ENCODE results near the gene TUBB6. TPM values are rescaled to one million over a fixed set of nuclear protein-coding genes. Genes with fewer than 3 reads are reported as not detected.

The TUBB6 gene
- total RNA-seq, 1 experiment from 2014 or later = 149 TPM

DNA sequence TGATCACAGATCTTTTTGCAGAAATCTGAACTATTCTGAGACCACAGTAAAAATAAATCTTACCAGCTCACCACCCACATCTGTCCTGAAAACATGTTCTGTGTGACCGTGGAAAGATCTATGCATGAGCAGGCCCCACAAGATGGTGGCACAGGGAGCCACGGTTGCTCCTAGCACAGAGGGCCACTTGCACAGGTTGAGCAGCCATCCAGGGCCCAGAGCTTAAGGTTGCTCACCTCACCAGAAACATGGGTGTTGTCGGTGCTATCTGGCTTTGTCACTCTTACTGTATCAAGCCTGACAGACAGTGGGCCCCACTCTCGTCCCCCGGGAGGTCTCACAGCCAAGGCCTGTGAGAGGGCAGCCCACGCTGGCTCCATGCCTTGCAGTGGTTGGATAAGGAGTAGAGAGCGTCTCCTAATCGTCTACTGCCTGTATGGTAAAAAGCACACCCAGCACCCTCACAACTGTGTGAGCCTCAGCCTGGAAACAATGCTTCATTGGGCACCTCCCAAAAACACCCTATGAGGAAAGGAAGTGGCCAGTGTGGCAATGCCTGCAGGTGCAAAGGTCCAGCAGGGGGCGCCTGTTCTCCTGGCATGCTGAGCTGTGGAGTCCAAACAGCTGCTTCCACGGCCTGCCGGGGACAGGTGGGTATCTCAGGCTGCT, 19.6 kb downstream of the TUBB6 start:
- CTCF ChIA-PET = interaction anchor here (0.5 to 1.6 kb wide), 15 partner anchors 9 to 72 kb away, joined by 3 to 10 read pairs (median 4); partner anchors contain the start of gene AFG3L2
- H3K9me3 Mint-ChIP-seq (ENCODE audit: unreplicated experiment) = no peaks in the 10 kb centered on the region
- DNase-seq = peak; percentile 77 to 86
- no peak overlapping the region for H3K4me3 ChIP-seq (ENCODE audit: low read depth, low read length)
- H3K4me1 Mint-ChIP-seq (ENCODE audit: low read depth, unreplicated experiment) = no peaks in the 10 kb centered on the region
- H3K27me3 ChIP-seq (replicated peaks; ENCODE audit: control insufficient read depth, insufficient read depth, low read length) = no peaks in the 10 kb centered on the region
- POLR2A ChIA-PET = interaction anchor here (0.5 to 1.0 kb wide), 2 partner anchors 50 to 344 kb away, joined by 4 to 8 read pairs; partner anchors contain the start of gene AFG3L2
- peaks cover 11% of the 10 kb centered on the region for H3K36me3 ChIP-seq (ENCODE audit: control insufficient read depth, insufficient read depth, low read length)
- intact Hi-C loops (cut with micrococcal nuclease; ENCODE audit: unreplicated experiment) = loop anchor here (1.0 to 2.0 kb wide), 2 partner anchors 49 to 56 kb away; partner anchors contain the start of gene AFG3L2
- no peak overlapping the region for H3K4me3 Mint-ChIP-seq (ENCODE audit: unreplicated experiment)
- peaks cover 78% of the 10 kb centered on the region for H3K36me3 Mint-ChIP-seq (ENCODE audit: insufficient read depth, unreplicated experiment)
- H3K4me1 ChIP-seq = no peaks in the 10 kb centered on the region
- BruUV-seq (replicated peaks) = no TSS peak
- H3K27ac Mint-ChIP-seq (ENCODE audit: unreplicated experiment) = peak overlapping the region; percentile 22
- TF ChIP-seq, protein P1, sequence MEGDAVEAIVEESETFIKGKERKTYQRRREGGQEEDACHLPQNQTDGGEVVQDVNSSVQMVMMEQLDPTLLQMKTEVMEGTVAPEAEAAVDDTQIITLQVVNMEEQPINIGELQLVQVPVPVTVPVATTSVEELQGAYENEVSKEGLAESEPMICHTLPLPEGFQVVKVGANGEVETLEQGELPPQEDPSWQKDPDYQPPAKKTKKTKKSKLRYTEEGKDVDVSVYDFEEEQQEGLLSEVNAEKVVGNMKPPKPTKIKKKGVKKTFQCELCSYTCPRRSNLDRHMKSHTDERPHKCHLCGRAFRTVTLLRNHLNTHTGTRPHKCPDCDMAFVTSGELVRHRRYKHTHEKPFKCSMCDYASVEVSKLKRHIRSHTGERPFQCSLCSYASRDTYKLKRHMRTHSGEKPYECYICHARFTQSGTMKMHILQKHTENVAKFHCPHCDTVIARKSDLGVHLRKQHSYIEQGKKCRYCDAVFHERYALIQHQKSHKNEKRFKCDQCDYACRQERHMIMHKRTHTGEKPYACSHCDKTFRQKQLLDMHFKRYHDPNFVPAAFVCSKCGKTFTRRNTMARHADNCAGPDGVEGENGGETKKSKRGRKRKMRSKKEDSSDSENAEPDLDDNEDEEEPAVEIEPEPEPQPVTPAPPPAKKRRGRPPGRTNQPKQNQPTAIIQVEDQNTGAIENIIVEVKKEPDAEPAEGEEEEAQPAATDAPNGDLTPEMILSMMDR (IDR thresholded peaks at IDR 0.05; ENCODE audit: insufficient read depth in 1 of 2, low read depth in 1 of 2, low read length in 1 of 2, severe bottlenecking in 1 of 2, unreplicated experiment in 1 of 2) = peak; percentile 80 to 82
- no peaks in the 10 kb centered on the region for H3K9me3 ChIP-seq
- H3K27me3 Mint-ChIP-seq (ENCODE audit: insufficient read depth, unreplicated experiment) = no peaks in the 10 kb centered on the region

DNA sequence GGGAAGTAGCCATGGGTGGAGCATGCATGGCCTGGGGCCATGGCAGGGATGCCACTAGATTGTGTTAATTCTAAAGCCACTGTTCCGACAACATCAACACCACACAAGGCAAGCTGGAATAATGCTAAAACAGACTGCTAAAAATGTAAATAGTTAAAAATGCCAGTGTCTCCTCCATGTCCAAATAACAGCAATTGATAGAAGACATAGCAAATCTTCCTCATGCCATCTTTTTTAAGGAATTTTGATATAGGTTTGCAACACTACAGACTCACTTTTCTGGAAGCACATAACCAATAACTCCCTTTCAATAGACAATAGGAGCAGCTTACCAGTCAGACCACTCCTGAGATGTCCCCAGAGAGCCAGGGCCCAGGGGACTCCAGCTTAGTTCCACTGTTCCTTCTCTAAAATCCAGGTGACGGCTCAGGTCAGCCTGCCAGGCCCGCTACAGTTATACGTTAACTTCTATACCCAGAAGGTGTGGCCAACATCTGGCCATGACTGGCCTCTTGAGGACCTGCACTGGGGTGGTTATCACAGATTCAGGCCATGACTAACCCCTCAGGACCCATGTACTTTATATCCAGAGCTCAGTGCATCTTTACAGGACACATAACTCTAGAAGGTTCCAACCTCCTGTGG, 20.3 kb downstream of the TUBB6 start:
- intact Hi-C loops (cut with micrococcal nuclease; ENCODE audit: unreplicated experiment) = loop anchor here (1.0 to 2.0 kb wide), 2 partner anchors 48 to 57 kb away; partner anchors contain the start of gene AFG3L2
- H3K4me3 Mint-ChIP-seq (ENCODE audit: unreplicated experiment) = no peak overlapping the region

More for the DNA sequence above, 20.3 kb downstream of the TUBB6 start:
- Mint-ChIP-seq H3K9me3 (ENCODE audit: unreplicated experiment) (no peaks in the 10 kb centered on the region), H3K27ac (ENCODE audit: unreplicated experiment) (peak overlapping the region; percentile 22), H3K27me3 (ENCODE audit: insufficient read depth, unreplicated experiment) (no peaks in the 10 kb centered on the region), H3K4me1 (ENCODE audit: low read depth, unreplicated experiment) (no peaks in the 10 kb centered on the region), H3K36me3 (ENCODE audit: insufficient read depth, unreplicated experiment) (peaks cover 73% of the 10 kb centered on the region)
- no TSS peak for BruUV-seq (replicated peaks)
- no peaks in the 10 kb centered on the region for H3K9me3 ChIP-seq
- peaks cover 11% of the 10 kb centered on the region for H3K36me3 ChIP-seq (ENCODE audit: control insufficient read depth, insufficient read depth, low read length)
- ChIA-PET CTCF (interaction anchor here (0.5 to 1.6 kb wide), 16 partner anchors 8 to 72 kb away, joined by 3 to 10 read pairs (median 4); partner anchors contain the start of gene AFG3L2), POLR2A (interaction anchor here (1.0 kb wide), 1 partner anchor 49 kb away, joined by 8 read pairs; the partner anchor contains the start of gene AFG3L2)
- no peaks in the 10 kb centered on the region for H3K27me3 ChIP-seq (replicated peaks; ENCODE audit: control insufficient read depth, insufficient read depth, low read length)
- DNase-seq = no peak
- no peaks in the 10 kb centered on the region for H3K4me1 ChIP-seq
- TF ChIP-seq, protein P1 (IDR thresholded peaks at IDR 0.05; ENCODE audit: insufficient read depth in 1 of 2, low read depth in 1 of 2, low read length in 1 of 2, severe bottlenecking in 1 of 2, unreplicated experiment in 1 of 2) = no peak
- no peak overlapping the region for H3K4me3 ChIP-seq (ENCODE audit: low read depth, low read length)
